Myocyte (in vitro differentiated cells): ENCODE measurements around the gene KLHL30. TPM values are rescaled to one million over a fixed set of nuclear protein-coding genes. Genes with fewer than 3 reads are reported as not detected.
A peak's percentile ranks its signal among the peaks of the same experiment; 100 is the strongest.

ENCODE experiments used
- DNase-seq: peaks from one replicate; pipeline ENCODE4 v3.0.0-alpha.2; 2012; ENCODE audit warnings: low read depth
- total RNA-seq: library from RNA; depleted of rRNA; stranded (reverse); fragments of >200 nt; gene quantifications from 2 replicates; pipeline ENCODE4 v1.2.3, GENCODE V29; 2014

Gene KLHL30
- total RNA-seq, 1 donor from 2014 or later: 59.5 TPM

- no peak for DNase-seq
Measured at GRCh38 chr2:238130111-238130695, 8.3 kb upstream of the KLHL30 start.

DNA sequence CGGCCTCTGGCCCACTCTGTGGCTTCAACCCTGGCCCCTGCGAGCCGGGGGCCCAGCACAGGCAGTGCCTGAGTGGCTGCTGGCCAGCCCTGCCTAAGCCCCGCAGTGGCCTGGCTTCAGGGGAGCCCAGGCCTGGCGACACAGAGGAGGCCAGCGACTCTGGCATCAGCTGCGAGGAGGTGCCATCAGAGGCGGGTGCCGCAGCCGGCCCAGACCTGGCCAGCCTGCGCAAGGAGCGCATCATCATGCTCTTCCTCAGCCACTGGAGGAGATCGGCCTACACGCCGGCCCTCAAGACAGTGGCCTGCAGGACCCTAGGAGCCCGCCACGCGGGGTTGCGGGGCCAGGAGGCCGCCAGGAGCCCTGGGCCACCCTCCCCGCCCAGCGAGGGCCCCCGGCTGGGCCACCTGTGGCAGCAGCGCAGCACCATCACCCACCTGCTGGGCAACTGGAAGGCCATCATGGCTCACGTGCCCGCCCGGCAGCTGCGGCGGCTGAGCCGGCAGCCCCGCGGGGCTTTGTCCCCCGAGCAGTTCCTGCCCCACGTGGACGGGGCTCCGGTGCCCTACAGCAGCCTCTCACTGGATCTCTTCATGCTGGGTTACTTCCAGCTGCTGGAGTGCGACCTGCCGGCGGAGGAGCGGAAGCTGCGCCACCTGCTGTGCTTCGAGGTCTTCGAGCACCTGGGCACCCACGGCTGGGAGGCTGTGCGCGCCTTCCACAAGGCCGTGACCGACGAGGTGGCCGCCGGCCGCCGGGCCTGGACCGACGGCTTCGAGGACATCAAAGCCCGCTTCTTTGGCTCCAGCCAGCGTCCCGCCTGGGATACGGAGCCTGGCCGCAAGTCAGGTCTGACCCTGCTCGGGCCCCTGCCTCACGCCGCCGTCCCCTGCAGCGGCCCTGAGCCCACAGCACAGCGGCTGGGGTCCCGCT, 7.5 kb upstream of the KLHL30 start:
- no peak for DNase-seq

- no peak for DNase-seq
Measured at GRCh38 chr2:238131761-238132462, 6.6 kb upstream of the KLHL30 start.

DNA sequence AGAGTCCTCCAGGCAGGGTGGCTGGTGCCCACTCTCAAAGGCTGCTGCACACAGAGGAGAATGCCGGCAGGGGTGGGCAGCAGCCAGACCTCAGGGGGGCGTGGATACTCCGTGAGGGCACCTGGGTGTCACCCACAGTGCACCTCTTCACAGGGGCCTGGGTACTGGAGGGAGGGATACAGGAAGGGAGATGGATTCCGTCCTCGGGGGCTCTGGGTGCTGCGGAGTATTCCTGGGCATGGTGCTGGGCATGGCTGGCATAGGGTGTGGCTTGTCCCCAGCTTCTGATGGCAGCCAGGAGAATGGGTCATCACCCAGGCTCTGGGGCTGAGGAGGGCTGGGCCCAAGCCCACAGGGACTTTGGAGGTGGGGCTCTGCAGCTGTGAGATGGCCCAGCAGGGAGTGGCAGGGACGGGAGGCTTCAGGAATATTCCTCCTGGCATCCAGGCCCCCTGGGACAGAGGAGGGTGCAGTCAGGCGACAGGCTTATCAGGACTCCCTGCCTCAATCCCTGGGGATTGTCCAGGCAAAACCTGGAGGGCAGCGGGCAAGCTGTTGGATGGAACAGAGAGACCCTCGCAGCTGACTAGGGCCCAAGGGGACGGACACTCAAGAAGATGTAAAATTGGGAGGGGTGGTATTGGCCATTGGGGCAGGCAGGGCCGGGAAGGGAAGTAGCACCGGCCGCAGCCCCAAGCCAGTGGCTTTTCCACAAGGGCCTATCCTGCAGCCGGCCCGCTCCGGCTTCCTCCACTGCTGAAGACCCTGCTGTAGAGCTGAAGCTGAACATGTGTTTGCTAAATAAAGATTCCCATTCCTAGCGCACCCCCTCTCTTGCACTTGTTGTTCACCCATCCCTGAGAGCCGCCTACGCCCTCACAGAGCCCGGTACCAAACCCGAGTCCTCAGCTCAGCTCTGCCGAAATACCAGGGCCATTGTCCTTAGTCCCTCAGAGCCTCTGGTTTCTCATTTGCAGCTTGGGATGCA, 5.7 kb upstream of the KLHL30 start:
- peak; percentile 60 for DNase-seq

DNA sequence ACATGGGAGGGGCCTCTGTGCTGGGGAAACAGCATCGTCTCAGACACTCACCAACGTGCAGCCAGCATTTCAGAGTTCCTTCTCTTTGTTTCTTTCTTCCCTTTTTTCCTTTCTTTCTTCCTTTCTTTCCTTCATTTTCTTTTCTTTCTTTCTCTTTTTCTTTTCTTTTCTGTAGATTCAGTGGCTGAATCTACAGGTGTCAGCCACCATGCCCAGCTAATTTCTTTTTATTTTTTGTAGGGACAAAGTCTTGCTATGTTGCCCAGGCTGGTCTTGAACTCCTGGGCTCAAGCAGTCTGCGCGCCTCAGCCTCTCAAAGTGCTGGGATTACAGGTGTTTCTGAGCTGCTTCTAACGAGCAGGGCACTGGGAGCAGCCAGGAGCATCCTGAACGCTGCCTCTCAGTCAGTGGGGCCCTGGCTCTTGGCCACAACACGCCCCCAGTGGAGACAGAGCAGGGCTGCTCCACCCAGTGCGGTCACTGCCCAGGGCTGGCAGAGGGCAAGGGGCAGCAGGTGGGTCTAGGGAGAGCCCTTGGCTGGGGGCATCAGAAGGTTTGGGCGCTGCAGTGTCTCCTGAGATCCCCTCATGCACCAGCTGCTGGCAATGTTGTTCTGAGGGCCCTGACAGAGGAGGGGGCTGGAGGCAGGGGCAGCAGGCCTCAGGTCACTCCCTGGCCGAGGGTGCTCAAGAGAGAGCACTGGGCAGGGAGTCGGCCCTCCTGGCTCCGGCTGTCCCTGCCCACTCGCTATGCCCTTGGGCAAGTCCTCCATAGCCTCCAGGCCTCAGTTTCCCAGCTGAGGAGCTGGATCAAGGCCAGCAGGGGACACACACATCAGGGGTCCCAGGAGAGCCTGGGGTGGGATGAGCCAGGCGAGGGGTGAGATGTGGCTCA, 4.7 kb upstream of the KLHL30 start:
- DNase-seq: no peak

DNA sequence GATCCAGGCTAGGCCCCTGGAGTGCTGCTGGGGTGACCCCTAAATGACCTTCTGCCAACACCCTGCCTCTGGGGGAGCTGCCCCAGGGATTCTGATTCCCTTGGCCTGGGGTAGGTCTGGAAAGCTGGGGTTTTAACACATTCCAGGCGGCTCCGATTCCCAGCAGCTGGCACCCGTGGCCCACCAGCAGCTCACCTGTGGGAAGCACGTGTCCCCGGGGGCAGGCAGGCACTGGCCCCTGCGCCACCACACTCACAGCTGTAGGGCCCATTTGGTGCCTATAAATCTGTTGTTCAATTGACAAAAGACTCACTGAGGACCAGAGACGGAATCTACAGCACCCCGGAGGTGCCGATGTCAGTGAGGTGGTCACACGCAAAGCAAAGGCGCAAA, 4.1 kb upstream of the KLHL30 start:
- DNase-seq: no peak

- DNase-seq: no peak
Measured at GRCh38 chr2:238135601-238136150, 2.8 kb upstream of the KLHL30 start.

GRCh38 chr2:238136820-238137537, 1.5 kb upstream of the KLHL30 start:
- no peak for DNase-seq

GRCh38 chr2:238137885-238138284, 583 bp upstream of the KLHL30 start:
- no peak for DNase-seq

GRCh38 chr2:238139196-238140039, 950 bp downstream of the KLHL30 start:
- peak; percentile 81 for DNase-seq

GRCh38 chr2:238140040-238140439, 1.6 kb downstream of the KLHL30 start:
- DNase-seq: no peak

DNA sequence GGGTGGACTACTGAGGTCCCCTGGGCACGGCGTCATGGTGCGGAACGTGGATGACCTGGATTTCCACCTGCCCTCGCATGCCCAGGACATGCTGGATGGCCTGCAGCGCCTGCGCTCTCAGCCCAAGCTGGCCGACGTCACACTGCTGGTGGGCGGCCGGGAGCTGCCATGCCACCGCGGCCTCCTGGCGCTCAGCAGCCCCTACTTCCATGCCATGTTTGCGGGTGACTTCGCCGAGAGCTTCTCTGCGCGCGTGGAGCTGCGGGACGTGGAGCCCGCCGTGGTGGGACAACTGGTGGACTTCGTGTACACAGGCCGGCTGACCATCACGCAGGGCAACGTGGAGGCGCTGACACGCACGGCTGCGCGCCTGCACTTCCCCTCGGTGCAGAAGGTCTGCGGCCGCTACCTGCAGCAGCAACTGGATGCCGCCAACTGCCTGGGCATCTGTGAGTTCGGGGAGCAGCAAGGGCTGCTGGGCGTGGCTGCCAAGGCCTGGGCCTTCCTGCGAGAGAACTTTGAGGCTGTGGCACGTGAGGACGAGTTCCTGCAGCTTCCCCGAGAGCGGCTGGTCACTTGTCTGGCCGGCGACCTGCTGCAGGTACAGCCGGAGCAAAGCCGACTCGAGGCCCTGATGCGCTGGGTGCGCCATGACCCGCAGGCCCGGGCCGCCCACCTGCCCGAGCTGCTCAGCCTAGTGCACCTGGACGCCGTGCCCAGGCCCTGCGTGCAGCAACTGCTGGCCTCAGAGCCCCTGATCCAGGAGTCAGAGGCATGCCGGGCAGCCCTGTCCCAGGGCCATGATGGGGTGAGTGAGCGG, 2.5 kb downstream of the KLHL30 start:
- no peak for DNase-seq

DNA sequence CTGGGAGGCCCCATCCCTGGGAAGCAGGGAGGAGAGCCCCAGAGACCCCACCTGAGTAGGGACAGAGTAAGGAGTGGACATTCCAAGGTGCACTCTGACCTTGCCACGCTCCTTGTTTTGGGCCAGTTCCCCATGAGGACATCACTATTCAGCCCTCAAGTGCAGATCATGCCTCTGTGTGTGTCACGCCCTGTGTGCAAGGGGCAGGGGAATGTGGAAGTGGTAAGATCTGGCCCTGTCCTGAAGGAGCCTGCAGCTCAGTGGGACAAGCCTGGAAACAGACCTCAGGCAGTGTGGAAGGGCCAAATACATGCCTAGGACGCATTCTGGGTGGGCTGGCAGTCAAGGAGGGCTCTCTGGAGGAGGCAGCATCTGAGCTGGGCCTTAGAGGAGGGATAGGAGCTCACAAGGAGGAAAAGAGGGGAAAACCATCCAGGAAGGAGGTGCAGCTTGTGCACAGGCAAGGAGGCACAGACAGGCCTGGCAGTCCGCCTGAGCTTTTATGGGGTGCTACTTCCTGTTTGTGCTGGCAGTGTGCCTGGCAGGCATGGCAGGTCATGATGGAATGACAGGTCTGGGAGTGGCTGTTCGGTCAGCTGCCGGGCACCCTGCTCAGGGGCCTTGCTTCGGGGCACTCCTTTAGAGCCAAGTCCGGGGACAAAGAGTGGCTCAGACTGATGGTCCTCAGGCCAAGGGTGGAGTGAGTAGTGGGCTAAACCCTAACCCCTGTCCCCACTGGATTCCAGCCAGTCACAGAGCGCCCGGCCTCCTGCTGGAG, 3.3 kb downstream of the KLHL30 start:
- peak; percentile 73 for DNase-seq

DNA sequence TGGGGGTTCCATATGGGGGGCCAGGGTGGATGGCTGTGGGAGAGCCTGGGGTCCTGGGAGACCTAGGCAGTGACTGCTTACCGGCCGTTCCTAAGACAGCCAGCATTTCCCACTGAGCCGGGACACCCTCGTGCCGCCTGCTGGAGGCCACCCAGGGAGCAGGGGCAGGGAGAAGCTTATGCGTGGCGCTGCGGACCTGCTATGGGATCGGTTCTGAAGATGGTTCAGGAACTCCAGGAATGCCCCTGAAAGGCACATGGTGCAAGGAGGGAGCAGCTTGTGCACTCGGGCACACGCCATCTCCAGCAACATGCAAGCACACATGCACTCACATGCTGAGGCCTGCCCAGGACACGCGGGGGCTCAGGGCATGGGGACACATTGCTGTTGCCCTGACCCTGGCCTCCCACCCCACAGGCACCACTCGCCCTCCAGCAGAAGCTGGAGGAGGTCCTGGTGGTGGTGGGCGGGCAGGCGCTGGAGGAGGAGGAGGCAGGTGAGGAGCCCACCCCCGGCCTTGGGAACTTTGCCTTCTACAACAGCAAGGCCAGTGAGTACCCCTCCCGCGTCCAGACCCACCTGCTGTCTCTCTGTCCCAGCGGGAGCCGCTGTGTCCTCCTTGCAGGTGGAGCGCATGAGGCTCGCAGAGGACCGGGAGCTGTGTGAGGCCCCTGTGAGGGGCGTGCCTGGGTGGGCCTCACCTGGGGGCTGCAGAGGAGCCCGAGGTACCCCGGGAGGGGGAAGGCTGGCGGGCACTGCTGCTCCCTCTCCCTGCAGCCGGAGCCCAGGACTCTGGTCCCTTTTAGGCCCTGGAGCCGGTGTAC, 4.1 kb downstream of the KLHL30 start:
- peak; percentile 17 for DNase-seq

GRCh38 chr2:238143239-238143951, 4.9 kb downstream of the KLHL30 start:
- peak; percentile 97 for DNase-seq
